ENCODE data around the gene GPATCH11.

GPATCH11 gene

GRCh38 chr2:37110306-37111212 lies 26.2 kb downstream of the GPATCH11 start:
- TF ChIP-seq CTCF (IDR thresholded peaks at IDR 0.05), result no peak

- no peak for TF ChIP-seq CTCF (IDR thresholded peaks at IDR 0.05)
Observed at GRCh38 chr2:37111958-37112357, 27.6 kb downstream of the GPATCH11 start.

GRCh38 chr2:37117566-37117965 lies 33.2 kb downstream of the GPATCH11 start:
- TF ChIP-seq CTCF (IDR thresholded peaks at IDR 0.05), result no peak

GRCh38 chr2:37119157-37119556 lies 34.8 kb downstream of the GPATCH11 start:
- TF ChIP-seq CTCF (IDR thresholded peaks at IDR 0.05), result no peak

- no peak for TF ChIP-seq CTCF (IDR thresholded peaks at IDR 0.05)
Observed at GRCh38 chr2:37125416-37125815, 41.1 kb downstream of the GPATCH11 start.

- TF ChIP-seq CTCF (IDR thresholded peaks at IDR 0.05), result no peak
Observed at GRCh38 chr2:37132914-37133313, 48.6 kb downstream of the GPATCH11 start.

- no peak for TF ChIP-seq CTCF (IDR thresholded peaks at IDR 0.05)
Observed at GRCh38 chr2:37142546-37142945, 58.2 kb downstream of the GPATCH11 start.
